UCSD-AML1 (cell line): Measurements from ENCODE around the gene TAB2.

ENCODE experiments used
- DNase-seq: peaks from one replicate; lab custom pipeline; 2025; ENCODE audit not compliant: unreplicated experiment; lab: John Stamatoyannopoulos, UW

Gene TAB2

GRCh38 chr6:149365197-149365596, 47.7 kb downstream of the TAB2 start:
- DNase-seq = no peak

GRCh38 chr6:149366267-149366921, 48.9 kb downstream of the TAB2 start:
- no peak for DNase-seq

- no peak for DNase-seq
Measured at GRCh38 chr6:149368065-149368464, 50.6 kb downstream of the TAB2 start.

GRCh38 chr6:149371154-149371553, 53.6 kb downstream of the TAB2 start:
- DNase-seq = no peak

GRCh38 chr6:149372062-149372461, 54.5 kb downstream of the TAB2 start:
- no peak for DNase-seq

GRCh38 chr6:149373511-149373910, 56.0 kb downstream of the TAB2 start:
- DNase-seq = no peak

- no peak for DNase-seq
Measured at GRCh38 chr6:149379977-149380376, 62.5 kb downstream of the TAB2 start.

GRCh38 chr6:149380523-149380922, 63.0 kb downstream of the TAB2 start:
- no peak for DNase-seq

- no peak for DNase-seq
Measured at GRCh38 chr6:149383371-149383770, 65.9 kb downstream of the TAB2 start.

- no peak for DNase-seq
Measured at GRCh38 chr6:149384464-149384863, 67.0 kb downstream of the TAB2 start.

- no peak for DNase-seq
Measured at GRCh38 chr6:149385998-149386646, 68.6 kb downstream of the TAB2 start.

GRCh38 chr6:149387779-149388512, 70.4 kb downstream of the TAB2 start:
- no peak for DNase-seq

GRCh38 chr6:149389509-149390297, 72.2 kb downstream of the TAB2 start:
- no peak for DNase-seq

GRCh38 chr6:149392093-149392492, 74.6 kb downstream of the TAB2 start:
- no peak for DNase-seq

GRCh38 chr6:149392535-149392934, 75.0 kb downstream of the TAB2 start:
- DNase-seq = no peak

GRCh38 chr6:149393002-149393679, 75.6 kb downstream of the TAB2 start:
- DNase-seq = no peak

- DNase-seq = no peak
Measured at GRCh38 chr6:149395185-149395584, 77.7 kb downstream of the TAB2 start.

GRCh38 chr6:149397384-149397783, 79.9 kb downstream of the TAB2 start:
- DNase-seq = no peak

GRCh38 chr6:149400050-149400449, 82.5 kb downstream of the TAB2 start, which contains the start of gene SUMO4:
Gene SUMO4 (plus strand): TSS chr6:149400262. CDS start chr6:149400392, 130 bp downstream.
- no peak for DNase-seq

GRCh38 chr6:149403534-149403933, 86.0 kb downstream of the TAB2 start:
- no peak for DNase-seq
